ENCODE data around the gene AOPEP.

GRCh38 chr9:95073918-95074317 is 347.4 kb downstream of the AOPEP start:
- no peak for TF ChIP-seq USF2 (IDR thresholded peaks at IDR 0.05; ENCODE audit: borderline replicate concordance, low read depth, low read length)
- TF ChIP-seq TCF12 (IDR thresholded peaks at IDR 0.05), result no peak
